IPS-18a (cell line): ENCODE results near the gene RBFOX1.
"Not testable (repeated sequence)": the region's sequence is repeated elsewhere in the genome, so short reads cannot be mapped to it uniquely, and the experiment has no call there.

Source experiments
- H3K27ac ChIP-seq: one replicate; pipeline ENCODE4 v1.5.1; 2013; ENCODE audit warnings: low read length
- H3K27me3 ChIP-seq: one replicate; pipeline ENCODE4 v1.6.1; 2013; ENCODE audit warnings: mild to moderate bottlenecking, low read length; ENCODE audit not compliant: control insufficient read depth, insufficient read depth
- H3K36me3 ChIP-seq: one replicate; pipeline ENCODE4 v1.6.1; 2013; ENCODE audit warnings: low read depth, low read length; ENCODE audit not compliant: control insufficient read depth
- H3K4me1 ChIP-seq: one replicate; pipeline ENCODE4 v1.6.1; 2013; ENCODE audit warnings: low read depth, low read length; ENCODE audit not compliant: control insufficient read depth
- H3K4me3 ChIP-seq: one replicate; pipeline ENCODE4 v1.5.1; 2013; ENCODE audit warnings: low read length
- H3K9ac ChIP-seq: one replicate; pipeline ENCODE4 v1.6.1; 2013; ENCODE audit warnings: mild to moderate bottlenecking, low read length, moderate library complexity
- H3K9me3 ChIP-seq: one replicate; pipeline ENCODE4 v1.6.1; 2013; ENCODE audit warnings: low read depth, low read length; ENCODE audit not compliant: control insufficient read depth

RBFOX1 gene

DNA sequence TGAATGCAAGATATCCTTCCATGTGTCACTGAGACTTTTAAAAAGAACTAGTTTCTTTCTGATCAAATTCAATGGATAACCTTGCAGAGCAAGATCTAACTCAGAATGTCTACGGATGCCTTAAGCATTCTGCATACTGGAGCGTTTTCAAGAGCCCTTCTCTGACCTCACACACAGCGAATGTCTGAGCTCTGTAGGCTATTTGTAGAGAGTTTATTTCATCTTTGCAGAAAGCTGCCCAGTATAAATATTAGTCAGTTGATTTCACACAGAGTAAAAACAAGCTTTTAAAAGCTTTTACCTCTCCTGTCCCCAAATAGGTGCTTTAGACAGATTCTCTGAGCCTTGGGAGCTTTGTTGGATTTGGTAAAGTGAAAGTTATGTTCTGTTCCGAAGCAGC, 165.0 kb downstream of the RBFOX1 start:
- no peak overlapping the region for H3K9ac ChIP-seq
- H3K9me3 ChIP-seq: no peaks in the 10 kb centered on the region
- no peaks in the 10 kb centered on the region for H3K4me1 ChIP-seq
- no peaks in the 10 kb centered on the region for H3K27me3 ChIP-seq
- no peak overlapping the region for H3K27ac ChIP-seq
- H3K4me3 ChIP-seq: no peak overlapping the region
- H3K36me3 ChIP-seq: no peaks in the 10 kb centered on the region

DNA sequence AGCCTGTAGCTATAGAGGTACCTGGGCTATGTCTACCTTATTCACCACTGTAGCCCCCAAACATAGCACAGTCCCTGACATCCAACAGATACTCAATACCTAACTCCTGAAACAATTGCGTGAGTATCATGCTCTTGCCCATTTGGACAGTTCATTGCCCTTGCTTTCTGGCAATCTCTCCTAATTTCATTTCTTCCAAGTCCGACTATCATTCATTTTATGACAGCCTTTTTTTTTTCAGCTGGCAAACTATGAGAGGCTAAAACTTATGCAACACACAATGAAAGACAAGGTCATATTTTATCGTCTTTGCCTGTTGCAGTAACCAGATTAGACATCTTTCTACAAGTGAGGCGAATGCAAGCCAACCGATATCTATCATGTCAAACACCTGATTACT, 169.2 kb downstream of the RBFOX1 start:
- Histone ChIP-seq H3K27ac (no peak overlapping the region), H3K4me1 (no peaks in the 10 kb centered on the region), H3K9me3 (no peaks in the 10 kb centered on the region), H3K27me3 (no peaks in the 10 kb centered on the region), H3K4me3 (no peak overlapping the region), H3K36me3 (no peaks in the 10 kb centered on the region), H3K9ac (no peak overlapping the region)

DNA sequence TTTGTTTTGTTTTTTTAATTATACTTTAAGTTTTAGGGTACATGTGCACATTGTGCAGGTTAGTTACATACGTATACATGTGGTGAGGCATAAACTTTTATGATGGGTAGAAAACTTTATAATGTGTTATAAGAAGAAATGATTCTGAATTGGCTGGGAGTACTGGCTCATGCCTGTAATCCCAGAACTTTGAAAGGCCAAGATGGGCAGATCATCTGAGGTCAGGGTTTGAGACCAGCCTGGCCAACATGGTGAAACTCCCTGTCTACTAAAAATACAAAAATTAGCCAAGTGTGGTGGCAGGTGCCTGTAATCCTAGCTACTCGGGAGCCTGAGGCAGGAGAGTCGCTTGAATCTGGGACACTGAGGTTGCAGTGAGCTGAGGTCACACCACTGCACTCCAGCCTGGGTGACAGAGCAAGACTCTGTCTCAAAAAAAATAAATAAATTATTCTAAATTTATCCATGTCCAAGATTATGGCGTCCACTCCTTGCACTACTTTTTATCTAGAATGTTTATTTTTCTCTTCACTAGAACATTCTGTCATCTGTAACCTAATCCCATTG, 170.0 kb downstream of the RBFOX1 start:
- not testable (repeated sequence) for H3K27me3 ChIP-seq, H3K4me1 ChIP-seq, H3K9me3 ChIP-seq, H3K9ac ChIP-seq, H3K36me3 ChIP-seq, H3K27ac ChIP-seq, H3K4me3 ChIP-seq

DNA sequence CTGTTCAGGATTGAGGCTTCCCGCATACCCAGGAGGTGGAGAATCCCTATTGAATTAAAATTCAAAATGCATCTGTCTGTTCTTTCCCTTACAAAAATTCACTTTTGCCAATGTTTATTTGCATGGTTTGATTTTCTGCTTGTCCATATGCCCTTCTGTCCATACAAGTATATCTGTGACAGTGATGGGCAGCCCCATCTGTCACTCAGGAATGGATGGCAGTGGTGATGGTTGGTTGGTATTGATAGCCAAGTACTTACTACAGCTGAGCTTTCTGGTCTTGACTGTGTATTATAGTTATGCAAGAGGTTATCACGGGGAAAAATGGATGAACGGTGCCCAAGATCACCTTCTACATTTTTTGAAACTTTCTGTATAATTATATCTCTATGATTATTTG, 171.0 kb downstream of the RBFOX1 start:
- H3K36me3 ChIP-seq: no peaks in the 10 kb centered on the region
- H3K27ac ChIP-seq: no peak overlapping the region
- H3K4me1 ChIP-seq: no peaks in the 10 kb centered on the region
- H3K4me3 ChIP-seq: no peak overlapping the region
- no peaks in the 10 kb centered on the region for H3K9me3 ChIP-seq
- H3K27me3 ChIP-seq: no peaks in the 10 kb centered on the region
- no peak overlapping the region for H3K9ac ChIP-seq

DNA sequence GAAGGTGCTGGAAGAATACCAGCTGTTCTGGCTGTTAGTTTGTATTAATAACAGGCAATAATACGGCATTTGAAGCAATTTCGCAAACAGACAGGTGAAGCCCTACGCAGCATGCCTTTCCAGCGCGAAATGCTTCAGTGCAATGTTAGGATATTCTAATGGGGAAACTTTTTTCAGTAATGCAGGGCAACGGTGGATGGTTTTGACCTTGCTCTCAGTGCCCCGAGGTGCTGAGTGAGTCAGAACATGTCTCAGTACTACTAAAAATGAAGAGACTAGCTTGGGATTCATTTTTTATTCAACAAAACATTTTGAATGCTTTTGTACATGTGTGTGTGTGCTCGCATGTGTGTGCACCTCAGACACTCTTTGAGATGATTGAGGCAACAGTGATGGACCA, 172.2 kb downstream of the RBFOX1 start:
- Histone ChIP-seq H3K4me1 (no peaks in the 10 kb centered on the region), H3K27ac (no peak overlapping the region), H3K4me3 (no peak overlapping the region), H3K9me3 (no peaks in the 10 kb centered on the region), H3K27me3 (no peaks in the 10 kb centered on the region), H3K9ac (no peak overlapping the region), H3K36me3 (no peaks in the 10 kb centered on the region)

DNA sequence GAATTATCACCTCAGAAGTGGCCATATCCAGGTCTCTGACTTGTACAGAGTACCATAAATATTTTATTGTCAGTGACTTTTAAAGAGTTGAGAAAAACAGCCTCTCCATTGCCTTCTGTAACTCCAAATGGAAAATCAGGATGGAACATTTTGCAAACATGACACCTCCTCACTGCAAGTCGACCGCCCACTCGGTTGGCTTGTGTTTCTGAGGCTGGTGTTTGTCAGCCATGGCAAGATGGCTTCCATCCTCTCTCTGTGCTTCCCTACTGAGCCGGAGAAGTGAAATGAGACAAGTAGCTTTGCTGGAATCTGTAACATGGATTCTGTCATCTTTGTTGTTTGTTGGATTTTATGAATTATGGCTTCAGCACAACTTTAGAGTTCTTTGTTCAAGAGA, 172.8 kb downstream of the RBFOX1 start:
- H3K36me3 ChIP-seq: no peaks in the 10 kb centered on the region
- no peak overlapping the region for H3K4me3 ChIP-seq
- no peaks in the 10 kb centered on the region for H3K9me3 ChIP-seq
- H3K4me1 ChIP-seq: peaks cover 4% of the 10 kb centered on the region
- H3K27ac ChIP-seq: no peak overlapping the region
- H3K27me3 ChIP-seq: no peaks in the 10 kb centered on the region
- no peak overlapping the region for H3K9ac ChIP-seq

DNA sequence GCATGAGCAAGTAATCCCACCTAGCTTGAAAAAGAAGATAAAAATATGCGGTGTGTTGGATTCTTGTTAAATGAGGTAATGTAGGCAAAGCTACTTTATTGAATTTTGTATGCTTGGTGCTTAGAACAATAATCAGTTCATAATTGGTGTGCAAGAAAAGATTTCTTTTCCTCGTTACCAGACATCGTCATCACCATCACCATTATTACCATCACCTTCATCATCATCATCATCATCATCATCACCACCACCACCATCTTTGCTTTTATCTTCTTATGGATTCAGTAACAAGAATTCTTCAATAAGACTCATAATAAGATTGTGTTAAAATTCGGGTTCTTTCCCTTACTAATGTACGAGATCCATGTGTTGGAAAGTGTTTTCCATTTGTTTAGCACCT, 173.7 kb downstream of the RBFOX1 start:
- Histone ChIP-seq H3K4me1 (peaks cover 9% of the 10 kb centered on the region), H3K4me3 (no peak overlapping the region), H3K36me3 (no peaks in the 10 kb centered on the region), H3K9me3 (no peaks in the 10 kb centered on the region), H3K27me3 (no peaks in the 10 kb centered on the region), H3K9ac (no peak overlapping the region), H3K27ac (no peak overlapping the region)

DNA sequence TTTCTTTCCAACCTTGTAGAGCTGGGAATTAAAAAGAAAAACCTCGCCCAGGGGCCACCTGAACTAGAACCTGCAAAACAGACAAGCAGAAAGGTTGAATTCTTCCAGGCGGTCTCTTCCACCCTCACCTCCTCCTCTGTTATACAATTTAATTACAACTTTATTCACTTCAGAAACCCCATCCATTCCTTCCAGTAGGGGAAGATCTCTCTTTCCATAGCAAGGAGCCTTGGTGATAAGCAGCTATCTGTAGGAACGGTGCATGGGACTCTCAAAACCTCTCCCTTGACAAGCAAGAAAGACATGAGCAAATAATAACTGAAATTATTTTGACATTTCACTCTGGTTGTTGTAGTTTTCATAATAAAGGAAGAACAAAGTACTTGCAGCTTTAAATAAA, 176.0 kb downstream of the RBFOX1 start:
- no peaks in the 10 kb centered on the region for H3K36me3 ChIP-seq
- no peak overlapping the region for H3K4me3 ChIP-seq
- no peaks in the 10 kb centered on the region for H3K27me3 ChIP-seq
- H3K27ac ChIP-seq: no peak overlapping the region
- peaks cover 9% of the 10 kb centered on the region for H3K4me1 ChIP-seq
- no peak overlapping the region for H3K9ac ChIP-seq
- no peaks in the 10 kb centered on the region for H3K9me3 ChIP-seq

DNA sequence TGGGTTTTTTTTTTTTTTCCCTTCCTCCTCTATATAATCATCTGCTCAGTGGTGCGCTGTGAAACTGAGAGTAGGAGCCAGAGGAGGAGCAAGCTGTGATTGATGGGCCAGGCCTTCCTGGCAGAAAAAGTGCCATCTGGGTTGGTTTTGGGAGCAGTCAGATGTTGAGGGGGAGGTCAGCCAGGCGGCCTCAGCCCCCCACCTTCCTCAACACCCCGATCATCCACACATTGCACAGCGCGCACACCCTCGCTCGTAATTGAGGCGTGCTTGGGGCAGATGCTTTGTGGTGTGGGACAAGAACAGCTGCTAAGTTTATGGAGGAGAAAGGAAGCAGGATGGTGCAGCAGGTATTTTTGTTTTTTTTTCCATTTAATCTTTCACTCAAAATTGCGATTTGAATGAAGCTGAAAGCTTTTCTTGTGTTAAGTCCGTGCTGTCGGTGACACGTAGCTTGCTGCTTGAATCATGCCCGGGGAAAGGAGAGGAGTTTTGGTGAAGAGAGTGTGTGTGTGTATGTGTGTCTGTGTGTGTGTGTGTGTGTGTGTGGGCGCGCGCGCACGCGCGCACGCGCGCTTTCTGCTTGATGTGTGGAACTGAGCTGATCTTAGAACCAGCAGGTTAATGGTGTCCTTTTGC, 177.4 kb downstream of the RBFOX1 start:
- Histone ChIP-seq H3K4me3 (no peak overlapping the region), H3K4me1 (peaks cover 9% of the 10 kb centered on the region), H3K9ac (no peak overlapping the region), H3K36me3 (no peaks in the 10 kb centered on the region), H3K9me3 (no peaks in the 10 kb centered on the region), H3K27ac (no peak overlapping the region), H3K27me3 (no peaks in the 10 kb centered on the region)

DNA sequence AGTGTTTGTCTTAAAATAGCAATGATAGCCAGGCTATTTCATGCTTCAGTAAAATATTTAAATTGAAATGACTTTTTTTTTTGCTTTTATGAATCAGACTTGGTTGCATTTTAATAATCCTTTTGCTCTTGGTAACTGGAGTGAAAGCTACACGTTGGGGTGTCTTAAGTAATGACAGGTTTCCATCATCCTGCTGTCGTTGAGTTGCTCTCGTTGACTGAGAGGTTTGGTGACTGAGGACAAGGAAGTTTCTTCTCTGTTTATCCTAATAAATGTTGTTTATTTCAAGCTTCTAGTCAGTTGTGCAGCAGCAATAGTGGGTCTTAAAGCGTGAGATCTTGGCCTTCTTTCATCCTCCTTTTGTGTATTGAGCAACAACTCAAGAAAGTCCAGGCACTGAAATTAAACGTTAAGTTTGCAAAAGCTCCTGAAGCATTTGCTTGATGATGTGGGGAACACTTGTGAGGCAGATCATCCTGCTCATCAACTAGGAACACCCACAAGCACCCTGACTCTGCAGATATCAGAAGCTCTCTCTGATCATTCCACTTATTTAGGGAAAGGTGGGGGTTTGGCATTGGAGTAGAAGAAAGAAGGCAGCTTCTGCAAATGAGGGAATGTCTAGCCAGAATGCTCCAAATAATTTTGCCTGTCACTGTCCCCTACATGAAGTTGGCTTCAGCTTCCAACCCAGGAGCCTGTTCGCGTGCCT, 179.1 kb downstream of the RBFOX1 start:
- H3K27ac ChIP-seq: no peak overlapping the region
- H3K4me1 ChIP-seq: peaks cover 9% of the 10 kb centered on the region
- no peaks in the 10 kb centered on the region for H3K27me3 ChIP-seq
- H3K9me3 ChIP-seq: no peaks in the 10 kb centered on the region
- no peaks in the 10 kb centered on the region for H3K36me3 ChIP-seq
- no peak overlapping the region for H3K9ac ChIP-seq
- H3K4me3 ChIP-seq: no peak overlapping the region

DNA sequence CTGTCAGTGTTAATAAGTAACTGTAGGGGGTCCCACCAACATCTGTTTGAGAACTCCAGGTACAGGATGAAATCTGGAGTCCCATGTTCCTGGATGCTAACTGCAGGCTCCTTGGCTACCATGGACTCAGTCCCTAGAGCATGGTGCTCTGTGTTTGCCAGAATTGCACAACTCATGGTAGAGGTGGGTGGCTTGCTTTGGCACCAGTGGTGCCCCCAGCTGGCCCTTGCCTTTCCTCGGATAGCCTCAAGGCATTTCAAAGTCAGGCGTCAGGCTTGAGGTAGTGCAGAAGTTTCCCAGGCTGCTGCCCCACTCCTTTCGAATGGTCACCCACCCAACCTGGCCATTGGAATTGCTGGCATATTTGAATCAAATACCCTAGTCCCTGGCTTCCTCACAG, 179.9 kb downstream of the RBFOX1 start:
- Histone ChIP-seq H3K9me3 (no peaks in the 10 kb centered on the region), H3K4me3 (no peak overlapping the region), H3K4me1 (peaks cover 9% of the 10 kb centered on the region), H3K9ac (no peak overlapping the region), H3K36me3 (no peaks in the 10 kb centered on the region), H3K27ac (no peak overlapping the region), H3K27me3 (no peaks in the 10 kb centered on the region)

DNA sequence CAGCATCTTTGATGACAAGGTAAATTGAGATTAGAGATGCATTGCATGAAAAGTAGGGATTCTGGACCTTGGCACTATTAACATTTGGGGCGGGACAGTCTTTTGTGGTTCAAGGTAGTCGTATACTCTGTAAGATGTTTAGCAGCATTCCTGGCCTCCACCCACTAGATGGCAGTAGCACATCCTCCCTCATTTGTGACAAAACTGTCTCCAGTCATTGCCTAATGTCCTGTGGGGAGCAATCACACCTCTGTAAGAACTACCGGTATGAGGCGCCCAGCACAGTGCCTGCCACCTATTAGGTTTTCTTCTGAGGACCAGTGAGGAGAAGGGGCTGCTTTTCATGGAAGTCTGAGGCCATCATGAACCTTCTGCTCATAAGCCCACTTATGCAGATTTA, 180.8 kb downstream of the RBFOX1 start:
- Histone ChIP-seq H3K36me3 (no peaks in the 10 kb centered on the region), H3K9me3 (no peaks in the 10 kb centered on the region), H3K9ac (no peak overlapping the region), H3K4me3 (no peak overlapping the region), H3K27ac (no peak overlapping the region), H3K4me1 (peaks cover 9% of the 10 kb centered on the region), H3K27me3 (no peaks in the 10 kb centered on the region)
